Prostate gland (tissue), 2 donors: ENCODE results near the gene TTC16.

Experiments used
- POLR2AphosphoS5 ChIP-seq: sonication (generic); formaldehyde crosslinking; IDR thresholded peaks from one replicate; pipeline ENCODE4 v1.6.1; 2017; ENCODE audit warnings: antibody characterized with exemption
- TF ChIP-seq, protein P1 (sequence below), 4 experiments: fragments of 200-600 bp in 2 of 4; fragments of 450-650 bp in 2 of 4; sonication (generic) in 2 of 4; IDR thresholded peaks; 1 replicate in 3 of 4; 2 replicates in 1 of 4; pipeline ENCODE4 v1.5.1; 2016 to 2019; ENCODE audit warnings: antibody characterized with exemption in 4 of 4, mild to moderate bottlenecking in 2 of 4, moderate library complexity in 2 of 4

DNA sequence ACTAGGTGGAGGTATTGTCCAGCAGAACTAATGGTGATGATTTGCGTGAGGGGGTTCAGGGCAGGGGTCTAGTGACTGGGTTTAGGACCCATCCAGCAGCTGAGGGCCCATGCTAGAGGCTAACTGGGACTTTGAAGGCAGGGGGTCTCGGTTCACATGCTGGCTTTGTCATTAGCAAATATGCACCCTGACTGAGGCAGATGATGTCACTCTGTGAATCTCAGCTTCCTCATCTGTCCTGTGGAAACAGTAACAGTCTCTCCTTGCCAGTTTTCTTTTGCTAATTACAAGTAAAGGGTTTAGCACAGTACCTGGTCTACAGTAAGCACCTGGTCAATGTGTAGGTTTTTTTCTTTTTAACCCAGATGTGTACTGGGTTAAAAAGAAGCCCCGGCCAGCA is 57.4 kb downstream of the TTC16 start:
- TF ChIP-seq, protein P1, sequence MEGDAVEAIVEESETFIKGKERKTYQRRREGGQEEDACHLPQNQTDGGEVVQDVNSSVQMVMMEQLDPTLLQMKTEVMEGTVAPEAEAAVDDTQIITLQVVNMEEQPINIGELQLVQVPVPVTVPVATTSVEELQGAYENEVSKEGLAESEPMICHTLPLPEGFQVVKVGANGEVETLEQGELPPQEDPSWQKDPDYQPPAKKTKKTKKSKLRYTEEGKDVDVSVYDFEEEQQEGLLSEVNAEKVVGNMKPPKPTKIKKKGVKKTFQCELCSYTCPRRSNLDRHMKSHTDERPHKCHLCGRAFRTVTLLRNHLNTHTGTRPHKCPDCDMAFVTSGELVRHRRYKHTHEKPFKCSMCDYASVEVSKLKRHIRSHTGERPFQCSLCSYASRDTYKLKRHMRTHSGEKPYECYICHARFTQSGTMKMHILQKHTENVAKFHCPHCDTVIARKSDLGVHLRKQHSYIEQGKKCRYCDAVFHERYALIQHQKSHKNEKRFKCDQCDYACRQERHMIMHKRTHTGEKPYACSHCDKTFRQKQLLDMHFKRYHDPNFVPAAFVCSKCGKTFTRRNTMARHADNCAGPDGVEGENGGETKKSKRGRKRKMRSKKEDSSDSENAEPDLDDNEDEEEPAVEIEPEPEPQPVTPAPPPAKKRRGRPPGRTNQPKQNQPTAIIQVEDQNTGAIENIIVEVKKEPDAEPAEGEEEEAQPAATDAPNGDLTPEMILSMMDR (IDR thresholded peaks at IDR 0.05) = no peak
- no peak for TF ChIP-seq POLR2AphosphoS5
